Testis (tissue), 3 donors: ENCODE results near the gene B3GLCT. TPM values are rescaled to one million over a fixed set of nuclear protein-coding genes. Genes with fewer than 3 reads are reported as not detected.

Experiments used
- DNase-seq: peaks from one replicate; pipeline ENCODE4 v3.0.0-alpha.2; 2019
- H3K27ac ChIP-seq, 2 donors: fragments of 200-600 bp; sonication (generic); one replicate each; pipeline ENCODE4 v1.5.1; 2019
- H3K27me3 ChIP-seq: fragments of 200-600 bp; sonication (generic); one replicate; pipeline ENCODE4 v1.5.1; 2019
- H3K36me3 ChIP-seq: fragments of 200-600 bp; sonication (generic); one replicate; pipeline ENCODE4 v1.5.1; 2017; ENCODE audit warnings: low read depth; ENCODE audit errors: missing control alignments
- H3K4me1 ChIP-seq: fragments of 200-600 bp; sonication (generic); one replicate; pipeline ENCODE4 v1.5.1; 2019
- H3K4me3 ChIP-seq, 2 donors: fragments of 200-600 bp; sonication (generic); one replicate each; pipeline ENCODE4 v1.5.1; 2017 to 2019
- H3K9me3 ChIP-seq: fragments of 200-600 bp; sonication (generic); one replicate; pipeline ENCODE4 v1.5.1; 2017
- CTCF ChIP-seq, 3 experiments: fragments of 450-650 bp in 2 of 3; fragments of 200-600 bp in 1 of 3; sonication (generic) in 1 of 3; IDR thresholded peaks; one replicate each; pipeline ENCODE4 v1.5.1; 2016 to 2019; ENCODE audit warnings: antibody characterized with exemption in 3 of 3, mild to moderate bottlenecking in 2 of 3, moderate library complexity in 1 of 3
- POLR2A ChIP-seq: fragments of 450-650 bp; IDR thresholded peaks from one replicate; pipeline ENCODE4 v1.6.1; 2017; ENCODE audit warnings: antibody characterized with exemption, mild to moderate bottlenecking, moderate library complexity
- WGBS, 2 donors: methylation state at CpG; one replicate each; pipeline ENCODE4 v1.1.5; 2018; 5-methylcytosine and 5-hydroxymethylcytosine counted together
- intact Hi-C: fragments of 100-400 bp; cut with DNase I; formaldehyde crosslinking; loops from one replicate; pipeline ENCODE4 v1.15.1; 2023; ENCODE audit warnings: low total_unique reads
- polyA plus RNA-seq: library from polyadenylated mRNA; stranded (reverse); fragments of 350-450 nt; fragmentation: Illumina TruSeq; extraction: RNeasy Lipid Tissue Mini Kit (QIAGEN cat#74804); gene quantifications from one replicate; pipeline ENCODE4 v1.2.3, GENCODE V29; 2014; ENCODE audit warnings: low read depth, low replicate concordance; ENCODE audit not compliant: insufficient read depth
- total RNA-seq, 2 donors: library from RNA; depleted of rRNA; stranded (reverse); fragments of >200 nt; gene quantifications; one replicate each; pipeline ENCODE4 v1.2.3, GENCODE V29; 2016

The B3GLCT gene
- total and polyA plus RNA-seq, 3 donors from 2014 or later, result 6.1 to 14.7 (median 12.9) TPM

GRCh38 chr13:31236211-31236786 lies 36.5 kb downstream of the B3GLCT start:
- intact Hi-C loops, result loop anchor here (10.0 kb wide), 1 partner anchor 179 kb away; no protein-coding TSS in a partner anchor
- no peaks in the 10 kb centered on the region for H3K9me3 ChIP-seq
- TF ChIP-seq CTCF (IDR thresholded peaks at IDR 0.05) (peak; percentile 40 to 72 (median 42)), POLR2A (no peak)
- H3K36me3 ChIP-seq, result no peaks in the 10 kb centered on the region
- no peaks in the 10 kb centered on the region for H3K4me1 ChIP-seq
- H3K27ac ChIP-seq, result no peak overlapping the region
- 55 to 72% methylated on average over 3 of the region's 3 CpGs for WGBS, 2 donors
- no peak overlapping the region for H3K4me3 ChIP-seq
- no peak for DNase-seq
- H3K27me3 ChIP-seq, result no peaks in the 10 kb centered on the region

- Histone ChIP-seq H3K27me3 (no peaks in the 10 kb centered on the region), H3K27ac (no peak overlapping the region), H3K4me3 (no peak overlapping the region), H3K4me1 (no peaks in the 10 kb centered on the region), H3K9me3 (no peaks in the 10 kb centered on the region), H3K36me3 (no peaks in the 10 kb centered on the region)
- intact Hi-C loops, result no loop called here
- no peak for DNase-seq
- 96 to 100% methylated on average over 2 of the region's 2 CpGs for WGBS, 2 donors
- TF ChIP-seq POLR2A (no peak), CTCF (IDR thresholded peaks at IDR 0.05) (no peak)
These were observed 41.1 kb downstream of the B3GLCT start for GRCh38 chr13:31240921-31241320.

- intact Hi-C loops, result no loop called here
- Histone ChIP-seq H3K27me3 (no peaks in the 10 kb centered on the region), H3K27ac (no peak overlapping the region), H3K4me1 (no peaks in the 10 kb centered on the region), H3K36me3 (no peaks in the 10 kb centered on the region), H3K9me3 (no peaks in the 10 kb centered on the region), H3K4me3 (no peak overlapping the region)
- DNase-seq, result no peak
- WGBS, 2 donors, result 78 to 80% methylated on average over 2 of the region's 2 CpGs
- no peak for TF ChIP-seq POLR2A
- TF ChIP-seq CTCF (IDR thresholded peaks at IDR 0.05), result no peak
These were observed 42.6 kb downstream of the B3GLCT start for GRCh38 chr13:31242367-31242766.

DNA sequence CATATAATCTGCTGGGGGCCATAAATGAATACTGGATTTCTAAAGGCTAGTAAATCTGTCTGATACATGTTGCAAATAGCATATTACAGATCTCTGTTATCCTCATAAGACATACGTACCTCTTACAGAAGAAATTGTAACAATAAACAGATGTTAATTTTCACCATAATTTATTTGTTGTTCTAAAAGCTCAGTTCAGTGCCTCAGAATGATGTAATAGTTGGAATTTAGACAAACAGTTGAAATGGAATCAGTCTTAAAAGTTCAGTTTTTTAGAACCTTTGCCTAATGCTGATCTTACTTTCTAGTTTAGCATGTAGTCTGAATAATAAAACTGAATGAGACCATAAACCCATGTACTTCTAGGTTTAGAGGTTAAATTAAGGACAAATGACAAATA lies 43.1 kb downstream of the B3GLCT start:
- DNase-seq, result no peak
- WGBS, 2 donors, result 52 to 64% methylated on average over 1 of the region's 1 CpG
- Histone ChIP-seq H3K9me3 (no peaks in the 10 kb centered on the region), H3K4me3 (no peak overlapping the region), H3K36me3 (no peaks in the 10 kb centered on the region), H3K4me1 (no peaks in the 10 kb centered on the region), H3K27me3 (no peaks in the 10 kb centered on the region), H3K27ac (no peak overlapping the region)
- intact Hi-C loops, result no loop called here
- TF ChIP-seq CTCF (IDR thresholded peaks at IDR 0.05) (no peak), POLR2A (no peak)
